Pancreas (tissue), 10 donors: ENCODE results near the gene CCDC88C. TPM values are rescaled to one million over a fixed set of nuclear protein-coding genes. Genes with fewer than 3 reads are reported as not detected.

Source experiments
- ATAC-seq, 4 donors: fragments of 200-7000 bp; cut with Tn5 transposase; one replicate each; pipeline versions ENCODE4 v1.8.0 to v1.9.1; 2020; ENCODE audit warnings: mild to moderate bottlenecking in 4 of 4, moderate library complexity in 4 of 4
- DNase-seq, 6 donors: peaks; one replicate each; pipeline ENCODE4 v3.0.0-alpha.2; 2020
- FAIRE-seq: peaks from 2 replicates; lab custom pipeline; 2012; peaks lifted over from hg19 to GRCh38; lab: Jason Lieb, UNC
- H3K27ac ChIP-seq, 4 donors: fragments of 200-600 bp; sonication (generic); 1 replicate in 3 of 4; 2 replicates in 1 of 4; pipeline versions ENCODE4 v1.5.0 to v1.8.0; 2020
- H3K27me3 ChIP-seq, 4 donors: fragments of 200-600 bp; one replicate each; pipeline ENCODE4 v1.8.0; 2021
- H3K36me3 ChIP-seq, 3 donors: fragments of 200-600 bp; sonication (generic) in 1 of 3; one replicate each; pipeline versions ENCODE4 v1.5.0 to v1.8.0; 2020 to 2021
- H3K4me1 ChIP-seq, 3 donors: fragments of 200-600 bp; one replicate each; pipeline ENCODE4 v1.8.0; 2021
- H3K4me3 ChIP-seq, 4 donors: fragments of 200-600 bp; sonication (generic) in 2 of 4; one replicate each; pipeline versions ENCODE4 v1.5.0 to v1.8.0; 2020 to 2021
- H3K9me3 ChIP-seq, 4 donors: fragments of 200-600 bp; one replicate each; pipeline ENCODE4 v1.8.0; 2021
- WGBS, 2 donors: extraction: QIAGEN DNeasy Blood & Tissue Kit; methylation state at CpG; one replicate each; pipeline ENCODE4 v1.1.7; 2013; 5-methylcytosine and 5-hydroxymethylcytosine counted together
- intact Hi-C, 3 donors: fragments of 100-400 bp; cut with DNase I; formaldehyde crosslinking; loops; one replicate each; pipeline versions ENCODE4 v1.11.1 to v1.14.2; 2022
- polyA plus RNA-seq, 2 donors: library from polyadenylated mRNA; stranded (reverse); fragments of 200-250 nt; gene quantifications; one replicate each; pipeline ENCODE4 v1.2.3, GENCODE V29; 2013
- total RNA-seq, 6 donors: library from RNA; stranded (reverse); fragmentation: NEBNext Ultra II Directional in 4 of 6; extraction: Animal tissue kit (Norgen Biotek cat#: 25700) in 4 of 6; gene quantifications; one replicate each; pipeline versions ENCODE4 v1.2.1 to v1.2.4, GENCODE V29; 2021 to 2023
- TF ChIP-seq, protein P1 (sequence below), 4 donors: fragments of 200-600 bp; sonication (generic) in 3 of 4; IDR thresholded peaks; one replicate each; pipeline versions ENCODE4 v1.5.0 to v1.8.0; 2021; ENCODE audit warnings: antibody characterized with exemption in 4 of 4
- donor health status: healthy with polysubstance abuse.
- donor health status: DM: no; HTN: no; CAD: no; lungs with moderate emphysema.
- donor health status: DM: no; HTN: no; CAD: no.
- donor health status: control.
- donor health status: control.
- donor health status: Bipolar disorder and iron deficiency.
- donor health status: DM: yes; HTN: yes; CAD: no.
- donor health status: DM: no; HTN: no; CAD: no.
- donor health status: DM: no; HTN: no; CAD: no.
- donor health status: DM: yes; HTN: yes; CAD: no.

Gene CCDC88C
- total and polyA plus RNA-seq, 8 donors = 10.3 to 20.2 (median 14.6) TPM

DNA sequence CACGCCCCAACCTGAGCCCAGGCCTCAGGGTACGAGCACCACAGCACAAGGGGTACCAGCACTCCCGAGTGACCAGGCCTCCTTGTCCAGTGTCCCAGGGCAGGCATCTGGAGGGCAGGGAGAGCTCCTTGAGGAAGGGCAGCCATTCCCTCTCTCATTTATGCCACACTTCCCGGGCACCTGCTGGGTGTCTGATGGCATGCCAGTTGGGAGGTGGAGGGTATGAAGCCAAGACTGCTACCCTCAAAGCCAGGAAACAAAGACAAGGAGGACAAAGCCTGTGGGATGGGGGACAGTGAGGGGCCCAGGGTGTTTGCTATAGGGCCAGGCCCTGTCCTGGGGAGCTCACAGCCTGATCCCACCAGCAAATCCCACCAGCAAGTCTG, 45.6 kb downstream of the CCDC88C start:
- intact Hi-C loops = no loop called here
- 88 to 90% methylated on average over 2 to 4 of the region's 4 CpGs for WGBS, 2 donors
- H3K9me3 ChIP-seq = no peaks in the 10 kb centered on the region
- DNase-seq (no peak), FAIRE-seq (no peak), ATAC-seq (no peak)
- peaks cover 15 to 43% (median 17%) of the 10 kb centered on the region in 3 donors for H3K4me1 ChIP-seq
- no peaks in the 10 kb centered on the region for H3K36me3 ChIP-seq
- H3K27me3 ChIP-seq = no peaks in the 10 kb centered on the region
- TF ChIP-seq, protein P1, sequence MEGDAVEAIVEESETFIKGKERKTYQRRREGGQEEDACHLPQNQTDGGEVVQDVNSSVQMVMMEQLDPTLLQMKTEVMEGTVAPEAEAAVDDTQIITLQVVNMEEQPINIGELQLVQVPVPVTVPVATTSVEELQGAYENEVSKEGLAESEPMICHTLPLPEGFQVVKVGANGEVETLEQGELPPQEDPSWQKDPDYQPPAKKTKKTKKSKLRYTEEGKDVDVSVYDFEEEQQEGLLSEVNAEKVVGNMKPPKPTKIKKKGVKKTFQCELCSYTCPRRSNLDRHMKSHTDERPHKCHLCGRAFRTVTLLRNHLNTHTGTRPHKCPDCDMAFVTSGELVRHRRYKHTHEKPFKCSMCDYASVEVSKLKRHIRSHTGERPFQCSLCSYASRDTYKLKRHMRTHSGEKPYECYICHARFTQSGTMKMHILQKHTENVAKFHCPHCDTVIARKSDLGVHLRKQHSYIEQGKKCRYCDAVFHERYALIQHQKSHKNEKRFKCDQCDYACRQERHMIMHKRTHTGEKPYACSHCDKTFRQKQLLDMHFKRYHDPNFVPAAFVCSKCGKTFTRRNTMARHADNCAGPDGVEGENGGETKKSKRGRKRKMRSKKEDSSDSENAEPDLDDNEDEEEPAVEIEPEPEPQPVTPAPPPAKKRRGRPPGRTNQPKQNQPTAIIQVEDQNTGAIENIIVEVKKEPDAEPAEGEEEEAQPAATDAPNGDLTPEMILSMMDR (IDR thresholded peaks at IDR 0.05) = no peak
- no peak overlapping the region for H3K4me3 ChIP-seq
- no peak overlapping the region for H3K27ac ChIP-seq

DNA sequence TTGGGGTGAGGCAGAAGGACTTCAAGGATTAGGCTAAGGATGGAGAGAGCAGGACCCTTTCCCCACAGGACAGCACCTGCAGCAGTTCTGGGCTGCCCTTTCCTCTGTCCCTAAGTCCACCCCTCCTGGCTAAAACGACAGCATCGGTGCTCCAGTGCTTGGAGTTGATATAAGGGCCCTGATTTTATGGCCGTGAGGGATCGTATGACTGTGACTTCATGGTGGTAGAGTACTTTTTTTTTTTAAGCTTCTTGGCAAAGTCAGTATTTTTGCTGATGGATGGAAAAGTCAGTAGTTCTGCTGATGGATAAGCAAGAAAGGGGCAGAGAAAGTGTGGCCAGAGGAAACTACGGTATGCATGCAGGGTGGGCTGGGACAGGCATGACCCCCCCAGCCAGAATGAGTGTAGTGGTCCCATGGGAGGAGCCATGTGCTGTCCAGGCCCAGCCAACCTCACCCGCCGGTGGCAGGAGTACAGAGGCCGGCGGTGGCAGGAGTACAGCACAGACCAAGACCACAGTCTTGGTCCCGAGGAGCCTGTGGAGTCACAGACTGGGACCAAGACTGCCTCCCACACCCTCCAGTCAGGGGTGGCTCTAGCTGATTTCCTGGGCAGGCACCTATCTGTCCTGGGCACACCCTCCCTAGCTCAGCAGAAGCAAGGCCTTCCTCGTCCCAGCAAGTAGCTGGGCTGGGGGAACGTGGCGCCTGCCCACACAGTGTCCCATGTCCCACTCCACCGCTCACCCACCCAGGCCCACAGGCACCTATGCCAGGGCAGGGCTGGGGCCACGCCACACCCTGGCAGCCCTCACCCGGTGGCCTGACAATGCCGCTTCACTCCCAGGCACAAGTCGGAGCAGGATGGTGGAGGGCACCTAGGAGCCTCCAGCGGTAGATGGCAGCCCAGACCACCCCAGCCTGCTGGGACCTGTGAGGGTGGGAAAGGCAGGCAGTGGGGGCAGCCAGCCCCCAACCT, 46.3 kb downstream of the CCDC88C start:
- no peak for ATAC-seq
- Histone ChIP-seq H3K36me3 (no peaks in the 10 kb centered on the region), H3K27ac (no peak overlapping the region), H3K4me3 (no peak overlapping the region), H3K4me1 (peaks cover 18 to 49% (median 23%) of the 10 kb centered on the region in 3 donors), H3K27me3 (no peaks in the 10 kb centered on the region), H3K9me3 (no peaks in the 10 kb centered on the region)
- 85 to 88% methylated on average over 19 of the region's 19 CpGs for WGBS, 2 donors
- FAIRE-seq = no peak
- DNase-seq = no peak
- TF ChIP-seq, protein P1 (IDR thresholded peaks at IDR 0.05) = no peak
- intact Hi-C loops = no loop called here

DNA sequence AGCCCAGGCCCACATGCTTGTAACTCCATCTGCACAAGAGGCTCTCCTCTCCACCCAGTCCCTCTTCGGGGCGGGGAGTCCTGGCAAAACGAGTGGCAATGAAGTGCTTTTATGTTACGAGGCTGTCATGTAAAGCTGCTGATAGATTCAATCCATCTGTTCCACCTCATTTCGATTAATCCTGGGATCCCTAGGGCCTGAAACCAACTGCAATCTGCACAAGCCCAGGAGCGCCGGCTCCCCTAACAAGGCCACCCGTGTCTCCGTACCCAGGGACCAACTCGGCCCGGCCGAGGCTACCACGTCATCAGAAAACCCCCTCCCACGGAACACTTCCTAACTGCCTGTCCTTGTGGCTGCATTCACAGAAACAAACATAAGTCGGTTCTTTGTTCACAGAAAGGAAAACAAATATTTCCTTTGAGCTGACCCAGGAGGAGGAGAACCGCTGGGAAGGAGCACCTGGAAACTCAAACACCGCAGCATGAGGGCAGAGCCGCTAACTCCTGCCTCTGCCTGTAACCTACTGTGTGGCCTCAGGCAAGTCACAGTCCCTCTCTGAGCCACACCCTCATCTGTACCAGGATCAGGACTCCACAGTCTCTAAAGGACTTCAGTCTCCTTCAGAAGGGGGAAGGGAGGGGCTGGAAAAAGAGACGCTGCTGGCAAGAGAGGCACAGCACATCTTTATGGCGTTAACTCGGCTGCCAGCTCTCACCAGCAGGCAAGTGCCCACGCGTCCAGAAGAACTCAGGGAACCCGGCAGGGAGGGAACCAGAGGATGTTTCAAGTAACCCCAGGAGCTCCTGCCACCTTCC, 47.8 kb downstream of the CCDC88C start:
- Histone ChIP-seq H3K27ac (peak overlapping the region; percentile 27 to 70 (median 67)), H3K9me3 (no peaks in the 10 kb centered on the region), H3K36me3 (no peaks in the 10 kb centered on the region), H3K4me3 (no peak overlapping the region), H3K27me3 (no peaks in the 10 kb centered on the region), H3K4me1 (peaks cover 15 to 41% (median 24%) of the 10 kb centered on the region in 3 donors)
- DNase-seq (peak in 2 of 6 donors; percentile 51 to 56), FAIRE-seq (no peak), ATAC-seq (peak; percentile 51 to 78 (median 60))
- 28 to 31% methylated on average over 24 of the region's 24 CpGs for WGBS, 2 donors
- TF ChIP-seq, protein P1 (IDR thresholded peaks at IDR 0.05) = no peak
- intact Hi-C loops = no loop called here

DNA sequence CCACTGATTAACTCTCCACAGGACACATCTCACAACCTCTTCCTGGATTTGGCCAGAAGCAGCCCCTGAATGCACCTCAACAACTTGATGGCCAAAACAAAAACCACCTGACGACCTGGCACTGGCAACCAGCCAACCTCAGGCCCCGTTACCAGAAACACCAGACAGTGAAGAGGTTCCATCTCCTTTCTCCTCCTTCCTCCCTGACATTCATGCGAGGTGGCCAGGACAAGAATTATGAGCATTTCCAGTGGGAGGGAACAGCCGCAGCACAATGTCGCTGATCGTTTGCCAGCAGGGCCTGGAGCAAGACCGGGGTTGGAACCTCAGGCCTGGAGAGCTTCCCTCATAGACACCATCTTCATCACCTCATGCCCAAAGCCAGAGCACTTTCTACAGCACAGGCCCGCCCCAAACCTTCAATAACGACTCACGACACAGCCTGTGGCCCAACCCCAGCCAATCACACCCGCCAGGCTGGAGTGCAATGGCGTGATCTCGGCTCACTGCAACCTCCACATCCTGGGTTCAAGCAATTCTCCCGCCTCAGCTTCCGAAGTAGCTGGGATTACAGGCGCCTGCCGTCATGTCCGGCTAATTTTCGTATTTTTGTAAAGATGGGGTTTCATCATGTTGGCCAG, 48.7 kb downstream of the CCDC88C start:
- intact Hi-C loops = no loop called here
- WGBS, 2 donors = 89 to 91% methylated on average over 19 of the region's 19 CpGs
- Histone ChIP-seq H3K4me3 (no peak overlapping the region), H3K27me3 (no peaks in the 10 kb centered on the region), H3K4me1 (peaks cover 15 to 34% (median 24%) of the 10 kb centered on the region in 3 donors), H3K27ac (no peak overlapping the region), H3K36me3 (no peaks in the 10 kb centered on the region), H3K9me3 (no peaks in the 10 kb centered on the region)
- FAIRE-seq (no peak), ATAC-seq (no peak), DNase-seq (no peak)
- TF ChIP-seq, protein P1 (IDR thresholded peaks at IDR 0.05) = no peak
